NCI-H2196 treated with DMSO at 0.1 percent for 48 hours (cell line): ENCODE data around the gene FAM135A.

Source experiments
- DNase-seq: peaks from one replicate; lab custom pipeline; 2025; ENCODE audit not compliant: unreplicated experiment; lab: John Stamatoyannopoulos, UW

Gene FAM135A

DNA sequence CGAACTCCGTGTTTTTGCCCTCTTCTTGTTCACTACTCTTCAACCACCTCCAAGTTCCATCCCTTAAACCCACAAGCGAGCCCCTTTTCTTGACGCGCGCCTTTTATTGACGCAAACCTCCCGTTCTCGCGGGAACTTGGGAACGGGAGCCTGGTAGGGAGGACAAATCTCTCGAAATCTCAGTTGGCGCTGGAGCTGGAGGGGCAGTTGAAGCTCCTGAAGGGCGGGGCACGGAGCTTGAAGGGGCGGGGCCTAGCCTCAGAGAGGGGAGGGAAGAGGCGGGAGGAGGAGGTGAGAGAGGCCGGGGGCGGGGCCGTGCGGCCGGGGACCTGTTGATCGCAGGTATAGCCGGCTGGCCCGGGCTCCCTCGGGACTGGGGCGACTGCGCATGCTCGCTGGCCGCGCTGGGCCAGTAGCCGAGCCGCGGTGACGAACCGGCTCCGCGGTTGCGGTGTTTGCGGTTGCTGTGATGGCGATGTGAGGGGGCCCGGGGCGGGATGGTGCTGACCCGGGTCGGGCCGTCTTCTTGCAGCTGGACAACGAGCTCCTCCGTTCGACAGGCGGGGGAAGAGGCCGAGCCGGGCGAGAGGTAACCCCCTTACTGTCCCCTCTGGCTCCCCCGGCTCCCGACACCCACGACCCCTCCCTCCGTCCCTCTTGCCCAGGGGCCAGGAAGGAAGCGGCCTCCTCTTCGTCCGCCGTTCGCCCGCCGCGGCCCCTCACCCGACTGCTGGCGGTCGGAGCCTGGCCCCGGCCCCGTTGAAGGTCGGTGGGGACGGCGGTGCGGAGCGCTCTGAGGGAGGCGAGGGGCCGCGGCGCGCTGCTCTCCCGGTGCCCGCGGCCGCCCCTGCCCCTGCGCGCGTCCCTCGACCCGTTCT lies at the start of gene FAM135A:
FAM135A (plus strand) TSS at position 395 of the 878 bp plus-strand sequence. CDS start 14,835 bp downstream, outside the sequence.
- peak; percentile 98 for DNase-seq

DNA sequence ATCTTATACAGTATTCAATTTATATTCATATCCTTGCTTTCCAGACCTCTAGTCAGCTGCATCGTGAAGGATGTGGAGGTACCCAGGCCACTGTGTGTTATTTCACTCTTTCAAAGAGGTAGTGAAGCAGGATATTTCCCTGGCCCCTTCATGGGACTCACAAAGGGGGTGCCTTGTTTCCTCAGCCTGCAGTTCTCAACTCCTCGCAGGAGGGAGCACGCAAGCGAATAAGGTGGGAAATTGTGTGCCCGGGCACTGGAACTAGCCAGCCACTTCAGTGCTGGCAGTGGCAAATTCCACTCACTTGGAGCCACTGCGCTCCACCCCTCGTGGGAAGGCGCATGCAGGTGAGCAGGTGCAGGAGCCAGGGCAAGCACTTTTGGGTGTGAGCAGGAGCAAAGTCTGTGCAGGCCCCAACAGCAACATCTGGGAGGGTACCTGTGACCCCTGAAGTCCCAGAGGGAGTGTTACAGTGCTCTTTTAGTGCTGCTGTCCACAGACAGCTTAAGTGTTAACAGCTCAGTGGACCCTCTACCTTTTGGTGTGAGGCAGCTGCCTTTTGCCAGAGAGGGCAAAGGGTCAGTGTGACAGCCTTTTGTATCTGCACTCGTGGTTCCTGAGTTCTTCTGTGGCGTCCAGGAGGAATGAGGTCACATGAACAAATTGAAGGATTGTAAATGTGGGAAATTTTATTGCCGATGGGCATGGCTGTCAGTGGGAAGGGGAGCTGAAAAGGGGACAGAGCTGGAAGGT lies 49.4 kb upstream of the FAM135A start:
- no peak for DNase-seq

DNA sequence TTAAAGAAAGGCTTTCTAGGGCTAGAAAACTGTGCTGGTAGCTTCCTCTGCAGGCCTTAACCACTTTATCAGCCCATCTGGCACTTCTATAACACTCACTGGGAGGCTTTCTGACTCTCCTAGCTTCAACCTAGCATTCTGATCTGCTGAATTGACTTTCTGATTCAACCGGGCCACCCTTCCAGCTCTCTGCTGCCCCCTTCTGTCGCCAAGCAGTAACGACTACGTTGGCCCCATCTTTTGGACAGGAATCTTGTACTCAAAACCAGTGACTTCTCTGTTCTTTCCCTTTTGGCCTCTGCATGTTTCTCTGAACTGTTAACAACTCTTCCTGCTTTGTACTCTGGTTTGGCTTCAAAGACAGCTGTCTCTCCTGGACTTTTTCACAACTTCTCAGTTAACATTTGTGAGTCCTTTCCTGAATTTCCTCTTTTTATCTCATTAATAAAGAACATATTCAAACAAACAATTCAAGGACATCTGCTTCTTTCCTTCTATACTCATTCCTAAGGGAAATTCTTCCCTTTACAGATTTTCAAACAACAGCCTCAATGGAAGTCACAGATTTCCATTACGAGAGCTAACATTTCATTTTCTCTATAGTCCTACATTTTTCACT lies 43.9 kb upstream of the FAM135A start:
- DNase-seq, result peak; percentile 26

DNA sequence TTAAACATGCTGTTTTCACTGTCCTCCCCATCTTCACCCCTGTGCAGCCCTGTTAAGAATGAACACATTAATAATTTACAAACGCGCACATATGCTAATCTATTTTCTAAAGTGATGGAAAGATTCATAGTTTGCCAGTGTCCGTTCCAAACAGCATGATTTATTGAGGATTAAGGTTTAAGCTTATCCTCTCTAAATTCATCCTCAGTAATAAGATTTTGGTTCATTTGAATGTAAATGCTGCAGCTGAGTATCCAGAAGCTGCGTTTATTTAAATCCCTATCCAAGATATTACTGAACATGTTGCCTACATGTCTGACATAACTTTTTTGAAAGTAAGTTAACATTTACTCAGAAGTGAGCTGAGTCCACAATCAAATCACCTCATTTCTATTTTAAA lies 42.8 kb upstream of the FAM135A start:
- no peak for DNase-seq

DNA sequence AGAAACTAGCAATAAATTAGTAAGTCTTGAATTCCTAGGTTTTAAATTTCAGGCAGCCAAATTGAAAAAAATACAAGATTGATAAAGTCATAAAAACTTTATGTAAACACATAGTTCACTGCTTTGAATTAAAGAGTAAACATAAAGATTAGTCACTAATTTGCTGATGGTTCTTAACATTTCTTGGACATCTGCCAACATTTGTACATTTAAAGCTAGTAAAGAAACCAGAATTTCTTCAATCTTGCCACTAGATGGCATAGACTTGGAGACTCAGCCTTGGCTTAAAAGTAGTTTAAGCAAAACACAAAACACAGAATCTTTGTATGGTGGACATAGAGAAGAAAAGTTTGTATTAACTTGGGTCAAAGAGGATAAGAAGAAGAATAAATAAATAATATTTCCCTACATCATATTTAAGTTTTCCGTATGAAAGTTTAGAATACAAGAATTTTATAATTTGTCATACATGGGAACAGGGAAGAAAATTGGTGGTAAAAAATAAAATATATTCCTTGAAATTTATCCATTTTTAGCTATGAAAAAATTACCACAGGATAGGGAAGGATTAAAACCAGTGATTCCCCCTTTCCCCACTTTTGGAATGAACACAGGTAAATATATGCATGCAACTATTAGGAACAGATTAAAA lies 41.7 kb upstream of the FAM135A start:
- DNase-seq, result peak; percentile 68

DNA sequence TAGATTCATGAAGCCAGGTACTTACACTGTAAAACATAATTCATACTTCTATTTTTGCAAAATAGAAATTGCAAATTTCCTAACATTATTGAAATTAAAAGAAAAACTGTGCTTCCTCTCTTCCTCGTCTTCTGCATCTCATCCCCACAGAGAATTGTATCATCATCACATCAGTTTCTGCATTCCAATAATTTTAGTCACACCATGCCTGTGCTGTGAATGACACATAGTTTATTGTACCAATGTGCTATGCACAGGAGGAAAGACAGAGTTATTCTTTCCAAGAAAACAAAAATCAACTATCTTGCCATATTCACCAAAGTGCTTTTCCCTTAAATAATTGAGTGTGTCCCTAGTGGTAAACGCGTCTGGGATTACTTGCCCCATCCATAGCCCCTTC lies 38.1 kb upstream of the FAM135A start:
- no peak for DNase-seq

DNA sequence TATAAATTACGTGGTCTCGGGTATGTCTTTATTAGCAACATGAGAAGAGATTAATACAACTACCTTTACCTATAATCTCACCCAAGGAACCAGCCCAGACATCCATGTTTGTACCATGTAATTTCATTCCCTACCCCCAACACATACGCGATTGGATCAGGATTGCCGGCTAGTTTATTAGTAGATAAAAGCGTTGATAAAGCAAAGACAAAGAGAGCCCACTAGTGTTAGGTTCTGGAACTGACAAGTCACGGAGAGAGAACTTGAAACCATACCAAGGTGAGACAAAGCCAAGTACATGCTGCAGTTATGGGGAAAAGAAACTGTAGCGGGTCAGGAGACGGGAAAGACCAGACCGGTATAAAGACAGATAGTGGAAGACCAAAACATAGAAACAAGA lies 37.4 kb upstream of the FAM135A start:
- DNase-seq, result no peak

DNA sequence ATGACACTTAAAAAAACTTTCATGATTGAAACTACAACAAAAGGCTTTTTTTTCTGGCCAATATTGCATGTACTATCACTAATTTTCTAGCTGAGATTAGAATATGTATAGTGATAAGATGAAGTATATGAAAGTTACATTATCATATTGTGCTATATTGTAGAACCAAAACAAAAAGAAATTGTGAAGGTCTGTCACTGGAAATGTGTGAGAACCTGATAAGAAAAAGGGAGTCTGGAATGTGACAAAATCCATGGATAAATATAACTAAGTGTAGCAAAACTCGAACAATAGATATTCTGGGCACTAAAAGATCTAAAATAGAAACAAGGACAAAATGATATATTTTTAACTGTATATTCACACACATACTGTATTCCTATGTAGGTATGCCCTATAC lies 36.7 kb upstream of the FAM135A start:
- DNase-seq, result no peak

DNA sequence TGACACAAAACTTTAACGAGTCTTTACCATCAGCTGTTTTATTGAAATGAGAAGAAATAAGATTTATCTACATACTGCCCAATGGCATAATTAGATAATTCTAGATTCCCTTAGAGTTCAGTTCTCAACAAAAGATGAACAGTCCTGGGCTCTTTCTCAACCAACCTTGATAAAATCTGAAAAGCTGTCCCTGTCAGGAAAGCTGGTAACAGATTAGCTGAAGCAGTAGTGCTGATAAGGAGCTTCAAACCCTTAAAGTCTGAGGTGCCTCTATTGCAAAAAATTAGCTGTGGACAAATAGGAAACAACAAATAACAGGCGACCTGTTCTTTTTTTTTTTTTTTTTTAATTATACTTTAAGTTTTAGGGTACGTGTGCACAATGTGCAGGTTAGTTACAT lies 35.9 kb upstream of the FAM135A start:
- no peak for DNase-seq

DNA sequence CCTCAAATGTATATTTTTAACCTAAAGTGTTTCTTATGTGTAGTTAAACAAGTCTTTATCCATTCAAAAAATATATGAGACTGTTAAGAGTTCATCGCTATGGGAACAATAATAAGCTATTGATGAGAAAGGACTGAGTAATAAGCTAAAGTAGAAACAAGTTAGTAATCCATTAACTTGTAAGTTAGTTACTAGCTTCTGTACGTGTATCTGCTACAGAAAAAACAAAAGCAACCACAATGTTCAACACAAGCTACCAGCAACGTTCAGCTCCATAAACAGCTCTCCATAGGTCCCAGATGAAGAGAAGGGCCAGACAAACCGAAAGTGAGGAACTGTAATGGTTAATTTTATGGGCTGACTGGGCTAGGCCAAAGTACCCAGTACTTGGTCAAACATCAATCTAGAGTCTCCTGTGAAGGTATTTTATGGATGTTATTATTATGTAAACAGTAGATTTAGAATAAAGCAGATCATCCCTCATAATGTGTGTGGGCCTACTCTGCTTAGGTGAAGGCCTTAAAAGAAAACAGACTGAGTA lies 33.8 kb upstream of the FAM135A start:
- no peak for DNase-seq

DNA sequence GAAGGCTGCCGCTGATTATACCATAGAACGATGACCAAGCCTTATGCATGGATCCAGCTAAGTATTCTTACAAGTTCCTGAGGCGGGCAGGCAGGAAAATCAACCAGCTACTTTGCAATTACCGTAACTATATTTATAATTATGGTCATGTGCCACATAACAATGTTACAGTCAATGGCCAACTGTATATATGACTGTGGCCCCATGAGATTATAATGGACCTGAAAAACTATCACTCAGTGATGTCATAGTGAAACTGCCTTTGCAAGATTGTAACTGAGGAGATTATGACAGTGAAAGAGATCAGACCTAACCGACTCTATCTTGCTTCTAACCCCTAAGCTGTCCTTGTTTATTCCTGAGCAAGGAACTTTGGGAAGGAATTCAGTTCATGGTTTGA lies 33.1 kb upstream of the FAM135A start:
- no peak for DNase-seq

DNA sequence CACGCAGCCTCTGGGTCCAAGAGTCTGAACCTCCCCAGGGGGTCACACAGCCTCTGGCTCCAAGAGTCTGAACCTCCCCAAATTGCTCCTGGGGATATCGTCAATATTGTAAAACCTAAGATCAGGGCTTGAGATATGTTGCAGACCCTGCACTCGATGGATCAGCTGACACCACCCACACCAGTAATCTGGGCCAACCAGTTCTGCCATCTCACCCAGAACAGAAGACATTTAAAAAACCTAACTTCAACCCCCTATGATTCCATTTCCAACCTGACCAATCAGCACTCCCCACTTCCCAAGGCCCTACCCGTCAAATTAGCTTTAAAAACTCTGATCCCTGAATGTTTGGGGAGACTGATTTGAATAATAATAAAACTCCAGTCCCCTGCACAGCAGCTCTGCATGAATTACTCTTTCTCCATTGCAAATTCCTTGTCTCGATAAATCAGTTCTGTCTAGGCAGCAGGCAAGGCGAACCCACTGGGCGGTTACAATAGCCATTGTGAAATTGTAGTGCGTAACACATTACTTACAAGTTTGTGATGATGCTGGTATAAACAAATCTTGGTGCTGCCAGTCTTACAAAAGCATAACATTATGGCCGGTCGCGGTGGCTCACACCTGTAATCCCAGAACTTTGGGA lies 32.4 kb upstream of the FAM135A start:
- DNase-seq, result no peak

DNA sequence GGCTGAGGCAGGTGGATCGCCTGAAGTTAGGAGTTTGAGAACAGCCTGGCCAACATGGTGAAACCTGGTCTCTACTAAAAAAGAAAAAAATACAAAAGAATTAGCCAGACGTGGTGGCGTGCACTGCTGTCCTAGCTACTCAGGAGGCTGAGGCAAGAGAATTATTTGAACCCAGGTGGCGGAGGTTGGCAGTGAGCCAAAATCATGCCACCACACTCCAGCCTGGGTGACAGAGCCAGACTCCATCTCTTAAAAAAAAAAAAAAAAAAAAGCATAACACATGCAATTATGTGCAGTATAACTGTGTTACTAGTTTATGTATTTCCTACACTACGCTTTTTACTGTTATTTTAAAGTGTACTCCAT lies 31.9 kb upstream of the FAM135A start:
- no peak for DNase-seq

DNA sequence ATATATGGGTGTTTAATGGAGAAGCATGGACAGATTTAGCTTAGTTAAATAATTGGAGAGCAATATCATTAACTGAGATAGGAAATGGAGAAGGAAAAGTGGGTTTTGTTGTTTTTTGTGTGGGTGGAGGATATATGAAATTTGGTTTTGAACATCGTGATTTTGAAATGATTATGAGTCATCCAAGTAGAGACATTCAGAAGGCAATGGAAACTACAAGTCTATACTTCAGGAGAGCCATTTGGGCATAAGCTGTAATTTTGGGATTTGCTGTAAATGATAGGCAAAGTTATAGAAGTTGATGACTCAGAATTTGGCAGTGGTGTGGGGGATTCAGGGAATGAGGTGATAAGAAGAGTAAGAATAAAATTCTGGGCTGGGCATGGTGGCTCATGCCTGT lies 27.4 kb upstream of the FAM135A start:
- no peak for DNase-seq

DNA sequence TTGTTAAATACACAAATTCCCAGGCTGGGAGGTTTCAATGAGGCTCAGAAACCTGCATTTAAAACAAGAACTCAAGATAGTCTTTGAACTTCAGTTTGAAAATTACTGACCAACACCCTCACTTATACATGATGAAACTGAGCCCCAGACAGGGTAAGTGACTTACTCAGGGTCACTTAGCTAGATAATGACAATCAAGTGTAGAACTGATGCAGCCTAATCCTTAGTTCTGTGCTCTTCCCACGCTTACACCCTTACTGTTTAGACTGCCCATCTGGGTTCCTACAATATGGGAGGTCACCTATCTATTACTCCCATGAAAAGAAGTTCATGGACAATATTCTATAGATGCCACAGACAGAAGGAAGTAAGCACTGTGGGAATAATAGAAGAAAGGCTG lies 24.5 kb upstream of the FAM135A start:
- no peak for DNase-seq

DNA sequence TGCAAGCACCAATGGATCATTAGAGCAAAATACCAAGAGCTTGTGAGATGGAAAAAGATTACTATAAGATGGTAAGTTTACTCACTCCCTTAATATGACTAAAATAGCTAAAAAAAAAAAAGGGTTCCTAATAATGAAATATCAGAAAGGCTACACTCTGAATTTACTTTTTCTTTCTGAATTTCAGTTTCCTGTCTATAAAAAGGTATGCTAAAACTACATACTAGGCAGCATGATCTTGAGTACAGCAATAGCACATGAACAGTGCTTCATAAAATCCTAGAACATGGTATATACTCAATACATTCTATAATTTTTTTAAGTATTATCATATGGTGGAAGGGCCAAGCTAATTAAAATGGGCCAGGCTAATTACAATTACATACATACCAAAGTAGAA lies 24.0 kb upstream of the FAM135A start:
- DNase-seq, result no peak

DNA sequence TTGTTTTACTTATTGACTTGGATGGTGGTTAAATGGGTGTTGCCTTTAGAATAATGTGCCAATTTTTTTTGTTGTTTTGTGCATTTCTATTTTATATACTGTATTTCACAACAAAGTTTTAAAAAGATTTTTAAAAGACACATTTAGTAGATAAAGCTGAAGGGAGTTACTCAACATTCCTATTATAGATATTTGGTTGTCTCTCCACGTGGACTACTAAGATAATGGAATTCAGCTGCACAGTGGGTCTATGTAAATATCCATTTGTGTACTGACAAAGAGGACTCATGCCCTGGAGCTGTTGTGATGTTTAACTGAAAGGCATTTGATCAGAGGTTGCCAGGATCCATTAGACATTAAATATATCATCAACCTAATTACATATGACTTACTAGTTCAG lies 23.2 kb upstream of the FAM135A start:
- no peak for DNase-seq

DNA sequence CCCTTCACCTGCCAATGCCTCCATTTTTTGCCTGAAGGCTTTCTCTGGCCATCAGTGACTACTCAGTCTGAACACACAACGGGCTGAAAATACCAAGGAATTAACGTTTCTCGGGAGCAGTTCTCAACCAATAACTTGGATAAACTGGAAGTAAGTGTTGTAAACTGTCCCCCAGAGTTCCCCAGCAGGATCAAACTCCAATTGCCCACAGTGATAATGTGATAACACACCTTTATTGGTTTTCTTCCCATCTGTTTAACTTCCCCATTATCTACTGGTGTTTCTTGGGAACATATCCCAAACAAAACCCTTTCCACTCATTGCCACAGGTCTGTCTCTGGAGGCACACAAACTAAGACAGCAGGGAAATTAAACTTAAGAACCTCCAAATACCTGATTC lies 21.8 kb upstream of the FAM135A start:
- no peak for DNase-seq

DNA sequence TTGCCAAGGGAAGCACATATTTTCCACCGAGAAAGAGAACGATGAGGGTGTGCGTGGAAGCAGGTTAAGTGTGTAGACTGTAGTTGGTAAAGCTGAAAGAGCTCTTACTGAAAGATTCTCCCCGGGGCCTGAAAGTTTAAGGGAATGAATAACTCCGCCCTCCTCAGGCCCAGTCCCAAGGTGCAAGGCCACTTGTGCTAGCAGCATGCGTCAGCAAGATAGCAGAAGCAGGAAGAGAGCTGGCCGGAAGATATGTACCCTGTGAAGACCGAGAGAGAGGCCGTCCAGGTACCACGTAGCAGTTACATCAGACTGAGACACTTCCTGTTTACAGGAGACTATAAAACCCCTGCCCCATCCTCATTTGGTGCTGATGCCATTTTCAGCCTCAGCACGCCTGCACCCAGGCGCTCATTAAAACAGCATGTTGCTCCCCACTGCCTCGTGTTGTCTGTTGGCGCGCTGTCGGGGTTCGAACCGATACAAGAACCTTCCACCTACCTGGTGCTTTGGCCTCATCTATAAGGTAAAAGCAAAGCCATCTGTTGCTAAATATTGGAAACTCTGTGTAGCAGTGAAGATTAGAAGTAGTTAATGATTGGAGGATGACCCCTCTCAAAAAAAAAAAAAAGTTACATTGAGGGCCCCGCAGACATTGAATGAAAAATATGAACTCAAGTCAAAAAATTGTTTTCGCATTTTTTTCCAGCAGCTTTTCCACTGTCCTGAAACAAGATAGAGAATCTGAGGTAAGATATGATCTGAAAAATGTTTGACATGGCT lies 18.6 kb upstream of the FAM135A start:
- no peak for DNase-seq

DNA sequence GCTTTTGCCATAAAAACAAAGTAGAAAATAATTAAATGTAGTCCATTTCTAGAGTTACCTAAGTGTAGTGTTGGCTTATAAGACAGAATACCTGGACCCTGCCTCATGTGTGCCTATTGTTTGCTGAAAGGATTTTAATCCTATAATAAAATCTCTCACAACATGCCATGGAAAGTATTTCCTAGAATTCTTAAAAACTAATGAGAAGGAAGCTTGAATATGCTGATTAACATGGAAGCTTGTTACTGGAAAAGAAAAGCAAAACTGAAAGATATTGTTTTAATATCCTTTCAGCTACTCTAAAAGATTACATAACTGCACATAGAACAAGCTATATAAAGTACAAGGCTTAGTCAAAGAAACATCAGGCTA lies 18.0 kb upstream of the FAM135A start:
- no peak for DNase-seq
